Activated naive CD4-positive, alpha-beta T cell treated with anti-CD3 and anti-CD28 coated beads for 36 hours (primary cell): Measurements from ENCODE around the gene PRDM2. TPM values are rescaled to one million over a fixed set of nuclear protein-coding genes. Genes with fewer than 3 reads are reported as not detected.
"Not testable (repeated sequence)": the region's sequence is repeated elsewhere in the genome, so short reads cannot be mapped to it uniquely, and the experiment has no call there.

Source experiments
- CTCF ChIA-PET: fragments of 350-600 bp; sonication (Branson Sonifier 250); formaldehyde crosslinking; loops from one replicate; lab custom pipeline; 2021; ENCODE audit warnings: antibody characterized with exemption; lab: Charles Lee
- DNase-seq: peaks from one replicate; pipeline ENCODE4 v3.0.0-alpha.2; 2020
- H3K27ac Mint-ChIP-seq: one replicate; pipeline ENCODE4 v1.8.0; 2021; ENCODE audit warnings: mild to moderate bottlenecking, mixed read lengths
- H3K27me3 Mint-ChIP-seq: one replicate; pipeline ENCODE4 v1.8.0; 2021; ENCODE audit warnings: low read depth, mixed read lengths
- H3K36me3 Mint-ChIP-seq: one replicate; pipeline ENCODE4 v1.8.0; 2021; ENCODE audit warnings: low read depth, mixed read lengths
- H3K4me1 Mint-ChIP-seq: one replicate; pipeline ENCODE4 v1.8.0; 2021; ENCODE audit warnings: low read depth, mixed read lengths
- H3K4me3 Mint-ChIP-seq: one replicate; pipeline ENCODE4 v1.8.0; 2021; ENCODE audit warnings: mild to moderate bottlenecking, moderate library complexity, mixed read lengths
- H3K9me3 Mint-ChIP-seq: one replicate; pipeline ENCODE4 v1.8.0; 2021; ENCODE audit warnings: mixed read lengths
- intact Hi-C: fragments of 100-400 bp; cut with micrococcal nuclease; formaldehyde crosslinking; loops from one replicate; pipeline ENCODE4 v1.15.1; 2023
- total RNA-seq, 2 experiments: library from RNA; stranded (reverse); gene quantifications; one replicate each; pipeline ENCODE4 v1.2.3, GENCODE V29; 2021

Gene PRDM2
- total RNA-seq, 2 experiments from 2014 or later: 33.8 to 37.3 TPM

DNA sequence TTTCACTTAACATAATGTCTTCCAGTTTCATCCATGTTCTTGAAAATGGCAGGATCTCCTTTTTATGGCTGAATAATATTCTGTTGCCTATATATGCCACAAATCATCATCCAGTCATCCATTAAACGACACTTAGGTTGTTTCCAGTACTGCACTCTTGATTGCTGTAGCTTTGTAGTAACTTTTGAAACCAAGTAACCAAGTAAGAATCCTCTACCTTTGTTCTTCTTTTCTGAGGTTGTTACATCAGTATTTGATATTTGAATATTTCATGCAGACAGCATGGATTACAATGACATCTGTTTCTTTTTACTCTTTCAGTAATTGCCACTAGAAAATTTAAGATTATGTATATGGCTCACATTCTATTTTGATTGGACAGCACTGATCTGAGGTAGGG is 22.1 kb upstream of the PRDM2 start:
- DNase-seq: no peak
- Mint-ChIP-seq H3K27me3 (peaks cover 8% of the 10 kb centered on the region), H3K9me3 (no peaks in the 10 kb centered on the region), H3K4me3 (no peak overlapping the region), H3K27ac (no peak overlapping the region), H3K4me1 (no peaks in the 10 kb centered on the region), H3K36me3 (no peaks in the 10 kb centered on the region)
- CTCF ChIA-PET: no interaction called here
- intact Hi-C loops: no loop called here

DNA sequence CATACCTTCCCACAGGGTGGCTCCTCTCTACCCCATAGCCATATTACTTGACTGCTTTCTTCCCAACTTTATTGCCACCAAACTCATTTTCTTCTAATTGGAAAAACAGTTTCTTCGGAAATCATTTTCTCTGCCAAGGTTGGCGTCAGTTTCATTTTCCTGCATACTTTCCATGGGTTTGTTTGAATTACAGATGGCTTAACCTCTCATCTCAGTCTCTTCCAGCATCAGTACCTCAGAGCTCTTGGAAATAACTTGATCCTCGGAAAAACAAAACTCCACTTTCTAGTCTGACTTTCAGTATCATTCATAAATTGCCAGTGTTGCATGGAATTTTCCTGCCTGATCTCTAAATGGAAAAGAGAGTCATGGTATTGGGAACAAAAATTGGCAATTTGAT is 20.3 kb upstream of the PRDM2 start:
- H3K9me3 Mint-ChIP-seq: no peaks in the 10 kb centered on the region
- DNase-seq: no peak
- intact Hi-C loops: no loop called here
- H3K36me3 Mint-ChIP-seq: no peaks in the 10 kb centered on the region
- H3K4me1 Mint-ChIP-seq: no peaks in the 10 kb centered on the region
- H3K27ac Mint-ChIP-seq: no peak overlapping the region
- H3K4me3 Mint-ChIP-seq: no peak overlapping the region
- CTCF ChIA-PET: interaction anchor here (0.5 kb wide), 1 partner anchor 8 kb away, joined by 3 read pairs; no protein-coding TSS in a partner anchor
- H3K27me3 Mint-ChIP-seq: peaks cover 8% of the 10 kb centered on the region

DNA sequence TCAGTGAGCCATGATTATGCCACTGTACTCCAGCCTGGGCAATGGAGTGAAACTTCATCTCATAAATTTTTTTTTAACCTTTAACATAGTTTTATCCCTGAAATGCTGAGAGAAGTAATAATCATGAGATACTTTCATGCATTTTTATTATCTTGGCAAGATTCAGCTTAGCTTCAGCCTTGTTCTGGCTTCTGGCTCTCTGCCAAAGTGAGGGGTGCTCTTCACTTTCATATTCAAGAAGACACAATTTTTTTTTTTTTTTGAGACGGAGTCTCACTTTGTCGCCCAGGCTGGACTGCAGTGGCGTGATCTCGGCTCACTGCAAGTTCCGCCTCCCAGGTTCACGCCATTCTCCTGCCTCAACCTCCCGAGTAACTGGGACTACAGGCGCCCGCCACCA is 19.4 kb upstream of the PRDM2 start:
- DNase-seq, H3K27ac Mint-ChIP-seq, H3K27me3 Mint-ChIP-seq, H3K4me1 Mint-ChIP-seq, intact Hi-C loops, CTCF ChIA-PET, H3K4me3 Mint-ChIP-seq, H3K9me3 Mint-ChIP-seq, H3K36me3 Mint-ChIP-seq: not testable (repeated sequence)

GRCh38 chr1:13681921-13682320 is 18.1 kb upstream of the PRDM2 start:
- Mint-ChIP-seq H3K9me3 (no peaks in the 10 kb centered on the region), H3K27me3 (peaks cover 5% of the 10 kb centered on the region), H3K4me3 (no peak overlapping the region), H3K36me3 (no peaks in the 10 kb centered on the region), H3K4me1 (no peaks in the 10 kb centered on the region), H3K27ac (no peak overlapping the region)
- intact Hi-C loops: no loop called here
- CTCF ChIA-PET: no interaction called here
- DNase-seq: no peak

- CTCF ChIA-PET: no interaction called here
- peaks cover 5% of the 10 kb centered on the region for H3K27me3 Mint-ChIP-seq
- no peak overlapping the region for H3K4me3 Mint-ChIP-seq
- no peak overlapping the region for H3K27ac Mint-ChIP-seq
- intact Hi-C loops: no loop called here
- no peak for DNase-seq
- H3K4me1 Mint-ChIP-seq: no peaks in the 10 kb centered on the region
- no peaks in the 10 kb centered on the region for H3K9me3 Mint-ChIP-seq
- no peaks in the 10 kb centered on the region for H3K36me3 Mint-ChIP-seq
Measured at GRCh38 chr1:13682444-13682843, 17.5 kb upstream of the PRDM2 start.

DNA sequence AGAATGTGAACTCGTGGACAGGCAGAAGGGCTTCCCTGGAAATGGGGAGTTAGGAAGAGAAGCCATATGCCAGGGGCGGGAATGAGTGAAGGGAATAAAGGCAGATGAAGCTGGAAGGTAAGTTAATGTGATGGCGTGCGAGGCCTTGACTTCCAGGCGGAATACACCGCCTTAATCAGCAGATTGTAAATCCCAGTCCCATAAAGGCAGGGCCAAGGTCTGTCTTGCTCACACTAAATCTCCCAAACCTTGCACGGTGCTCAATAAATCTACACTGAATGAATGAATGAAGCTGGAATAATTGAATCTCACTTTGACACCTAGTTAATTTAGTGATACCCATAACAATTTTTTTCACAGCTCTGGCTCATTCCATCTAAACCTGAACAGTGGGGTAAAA is 16.8 kb upstream of the PRDM2 start:
- DNase-seq: no peak
- Mint-ChIP-seq H3K27ac (no peak overlapping the region), H3K4me3 (no peak overlapping the region), H3K36me3 (no peaks in the 10 kb centered on the region), H3K27me3 (peaks cover 5% of the 10 kb centered on the region), H3K9me3 (no peaks in the 10 kb centered on the region), H3K4me1 (no peaks in the 10 kb centered on the region)
- CTCF ChIA-PET: no interaction called here
- intact Hi-C loops: no loop called here

DNA sequence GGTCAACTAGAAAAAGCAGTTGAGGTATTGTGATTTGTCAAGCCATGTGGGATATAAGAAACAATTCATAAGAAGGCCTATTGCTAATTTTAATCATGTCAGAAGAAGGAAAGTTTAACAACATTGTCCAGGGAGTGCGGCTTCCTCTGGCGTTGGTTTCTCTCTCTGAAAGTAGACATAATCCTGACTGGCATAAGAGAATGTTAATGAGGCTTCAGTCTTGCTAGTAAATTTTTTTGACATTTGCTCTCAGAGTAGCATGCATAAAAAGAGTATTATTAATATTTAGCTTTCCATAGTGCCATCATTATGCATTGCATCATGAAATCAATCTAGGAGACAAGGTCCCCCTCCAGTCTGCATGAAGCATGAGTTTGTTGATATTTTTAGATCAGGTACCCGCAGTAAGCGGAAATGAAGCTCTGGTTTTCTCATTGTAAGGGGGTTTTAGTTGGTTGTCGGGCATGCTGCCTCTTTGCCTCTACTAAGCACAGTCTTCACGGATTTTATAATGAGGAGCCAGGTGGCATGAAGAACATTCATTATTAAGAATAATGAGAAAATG is 12.8 kb upstream of the PRDM2 start:
- peaks cover 2% of the 10 kb centered on the region for H3K9me3 Mint-ChIP-seq
- H3K27me3 Mint-ChIP-seq: peaks cover 5% of the 10 kb centered on the region
- intact Hi-C loops: no loop called here
- H3K27ac Mint-ChIP-seq: no peak overlapping the region
- H3K4me1 Mint-ChIP-seq: no peaks in the 10 kb centered on the region
- CTCF ChIA-PET: interaction anchor here (0.6 kb wide), 1 partner anchor 296 kb away, joined by 3 read pairs; no protein-coding TSS in a partner anchor
- no peaks in the 10 kb centered on the region for H3K36me3 Mint-ChIP-seq
- DNase-seq: no peak
- no peak overlapping the region for H3K4me3 Mint-ChIP-seq

GRCh38 chr1:13693094-13693493 is 6.9 kb upstream of the PRDM2 start:
- H3K4me1 Mint-ChIP-seq, H3K9me3 Mint-ChIP-seq, H3K27me3 Mint-ChIP-seq, H3K36me3 Mint-ChIP-seq, H3K27ac Mint-ChIP-seq, CTCF ChIA-PET, intact Hi-C loops, H3K4me3 Mint-ChIP-seq: not testable (repeated sequence)
- peak; percentile 6 for DNase-seq

- no peak overlapping the region for H3K27ac Mint-ChIP-seq
- no peak for DNase-seq
- H3K27me3 Mint-ChIP-seq: peaks cover under 1% of the 10 kb centered on the region
- H3K4me3 Mint-ChIP-seq: no peak overlapping the region
- peaks cover 2% of the 10 kb centered on the region for H3K9me3 Mint-ChIP-seq
- CTCF ChIA-PET: interaction anchor here (0.7 to 1.2 kb wide), 4 partner anchors 9 to 1581 kb away, joined by 3 read pairs; no protein-coding TSS in a partner anchor
- intact Hi-C loops: no loop called here
- H3K4me1 Mint-ChIP-seq: peaks cover 7% of the 10 kb centered on the region
- no peaks in the 10 kb centered on the region for H3K36me3 Mint-ChIP-seq
Measured at GRCh38 chr1:13694886-13695684, 4.9 kb upstream of the PRDM2 start.

- Mint-ChIP-seq H3K9me3 (peaks cover 2% of the 10 kb centered on the region), H3K27ac (no peak overlapping the region), H3K4me3 (no peak overlapping the region), H3K36me3 (peaks cover 4% of the 10 kb centered on the region), H3K4me1 (peaks cover 25% of the 10 kb centered on the region), H3K27me3 (no peaks in the 10 kb centered on the region)
- intact Hi-C loops: no loop called here
- peak; percentile 48 for DNase-seq
- CTCF ChIA-PET: no interaction called here
Measured at GRCh38 chr1:13697738-13698137, 2.2 kb upstream of the PRDM2 start.

- Mint-ChIP-seq H3K9me3 (peaks cover 2% of the 10 kb centered on the region), H3K27ac (peak overlapping the region; percentile 90), H3K4me3 (peak overlapping the region; percentile 79), H3K27me3 (no peaks in the 10 kb centered on the region), H3K36me3 (peaks cover 5% of the 10 kb centered on the region), H3K4me1 (peaks cover 37% of the 10 kb centered on the region)
- CTCF ChIA-PET: interaction anchor here (0.7 kb wide), 1 partner anchor 71 kb away, joined by 3 read pairs; no protein-coding TSS in a partner anchor
- peak; percentile 10 for DNase-seq
- intact Hi-C loops: no loop called here
Measured at GRCh38 chr1:13699510-13699909, 478 bp upstream of the PRDM2 start.

DNA sequence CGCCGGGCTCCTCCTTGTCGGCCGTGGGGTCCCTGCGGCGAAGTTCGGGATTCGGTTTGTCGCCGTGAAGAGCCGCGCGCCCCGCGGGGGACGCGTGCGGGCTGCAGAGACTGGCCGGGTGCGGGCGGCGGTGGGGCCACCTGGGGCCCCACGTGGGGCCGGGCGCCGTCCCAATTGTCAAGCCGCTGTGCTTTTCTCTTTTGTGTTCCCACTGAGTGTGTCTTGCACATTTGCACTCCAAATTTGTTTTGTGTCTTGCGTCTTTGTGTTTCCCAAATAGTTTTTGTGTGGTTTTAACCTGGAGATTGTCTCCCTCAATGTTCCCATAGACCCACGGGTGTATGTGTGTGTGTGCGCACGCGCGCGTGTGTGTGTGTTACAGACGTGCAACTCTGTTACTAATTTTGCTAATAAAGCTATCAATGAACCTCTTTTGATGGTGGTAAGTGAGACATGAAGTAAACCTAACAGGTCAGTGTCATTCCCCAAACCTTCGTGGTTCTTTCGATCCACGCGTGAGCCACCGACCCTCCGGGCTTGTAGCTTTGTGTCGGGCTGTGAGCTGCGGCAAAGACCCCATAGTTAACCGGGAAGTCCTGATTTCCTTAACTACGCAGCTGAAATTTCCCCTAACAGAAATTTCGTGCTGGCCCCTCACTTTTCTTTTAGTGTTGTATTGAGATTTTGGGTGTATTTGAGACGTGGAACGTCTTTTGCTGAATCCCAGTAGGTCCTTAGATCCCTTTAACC is 708 bp downstream of the PRDM2 start:
- Mint-ChIP-seq H3K27me3 (no peaks in the 10 kb centered on the region), H3K9me3 (peaks cover 2% of the 10 kb centered on the region), H3K4me1 (peaks cover 48% of the 10 kb centered on the region), H3K36me3 (peaks cover 8% of the 10 kb centered on the region), H3K27ac (peak overlapping the region; percentile 94), H3K4me3 (peak overlapping the region; percentile 88)
- intact Hi-C loops: loop anchor here (1.0 to 10.0 kb wide), 2 partner anchors 49 to 1526 kb away; no protein-coding TSS in a partner anchor
- CTCF ChIA-PET: no interaction called here
- DNase-seq: peak; percentile 38
